GM18868 (cell line): Measurements from ENCODE around the gene ZCCHC2.

Experiments
- ATAC-seq: cut with Tn5 transposase; IDR thresholded peaks from one replicate; pipeline ENCODE4 v1.9.1; 2021; ENCODE audit warnings: mild to moderate bottlenecking, moderate library complexity; ENCODE audit not compliant: unreplicated experiment

The ZCCHC2 gene

DNA sequence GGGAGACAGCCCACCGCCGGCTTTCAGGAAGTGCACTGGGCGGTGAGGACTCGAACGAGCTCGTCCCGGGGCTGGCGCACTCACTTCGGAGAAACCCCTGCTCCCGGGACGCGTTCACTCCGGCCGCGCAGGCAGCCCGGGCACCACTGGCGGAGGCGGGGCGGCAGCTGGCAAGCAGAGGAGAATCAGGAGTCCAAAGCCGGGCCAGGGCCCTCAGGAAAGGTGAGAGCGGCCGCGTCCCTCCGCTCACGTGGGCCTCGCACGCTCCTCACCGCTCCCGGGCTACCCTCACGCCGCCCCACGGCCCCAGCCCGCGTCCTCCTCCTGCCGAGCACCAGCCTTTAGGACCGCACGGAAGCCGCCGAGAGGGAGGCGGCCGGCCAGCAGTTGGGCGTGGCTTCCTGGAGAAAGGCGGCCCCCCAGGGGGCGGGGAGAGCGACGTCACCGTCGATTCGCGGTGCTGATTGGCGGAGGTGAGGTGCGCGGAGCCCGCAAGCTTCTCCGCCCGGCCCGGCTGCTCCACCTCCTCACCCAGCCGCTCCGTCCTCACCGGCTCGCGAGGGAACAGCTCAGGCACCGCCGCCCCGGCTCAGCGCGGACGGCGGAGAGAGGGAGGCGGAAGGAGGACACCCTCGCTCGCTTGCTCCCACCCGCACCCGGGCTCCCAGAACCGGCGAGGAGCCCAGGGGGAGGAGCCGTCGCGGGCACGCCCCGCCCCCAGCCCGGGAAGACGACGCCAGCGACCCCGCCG lies at the start of gene ZCCHC2:
ZCCHC2 (plus strand) TSS at position 522 of the 751 bp plus-strand sequence. CDS start 400 bp downstream, outside the sequence.
- ATAC-seq = peak; percentile 72

DNA sequence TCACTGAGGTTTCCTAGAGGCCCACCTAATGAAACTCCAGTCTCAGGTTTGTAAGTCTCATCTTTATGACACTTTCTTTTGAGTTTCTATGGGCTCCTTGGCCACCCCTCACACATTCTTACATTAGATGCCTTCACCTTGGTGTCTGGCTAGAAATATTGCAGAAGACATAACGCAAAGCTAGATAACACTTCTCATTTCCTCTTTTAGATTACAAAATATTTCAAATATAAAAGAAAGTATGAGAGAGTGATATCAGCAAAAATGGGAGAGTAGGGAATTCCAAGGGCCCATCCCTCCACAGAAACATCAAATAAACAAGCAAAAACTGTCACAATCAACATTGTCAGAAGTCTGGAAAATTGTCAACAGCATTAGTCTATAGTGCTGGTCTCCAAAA lies 43.3 kb upstream of the ZCCHC2 start:
- ATAC-seq = no peak

DNA sequence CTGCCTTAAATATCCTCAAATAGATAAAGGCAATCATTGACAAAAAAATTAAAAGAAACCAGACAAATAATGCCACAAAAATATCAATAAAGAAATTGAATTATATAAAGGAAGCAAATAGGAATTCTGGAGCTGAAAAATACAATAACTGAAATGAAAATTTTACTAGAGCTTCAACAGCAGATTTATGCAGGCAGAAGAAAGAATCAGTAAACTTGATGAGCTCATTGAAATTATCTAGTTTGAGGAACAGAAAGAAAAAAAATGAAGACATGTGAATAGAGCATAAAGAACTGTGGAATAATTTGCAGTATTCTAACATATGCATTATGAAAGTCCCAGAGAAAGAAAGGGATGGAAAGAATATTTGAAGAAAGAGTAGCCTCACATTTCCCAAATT lies 41.9 kb upstream of the ZCCHC2 start:
- ATAC-seq = no peak

DNA sequence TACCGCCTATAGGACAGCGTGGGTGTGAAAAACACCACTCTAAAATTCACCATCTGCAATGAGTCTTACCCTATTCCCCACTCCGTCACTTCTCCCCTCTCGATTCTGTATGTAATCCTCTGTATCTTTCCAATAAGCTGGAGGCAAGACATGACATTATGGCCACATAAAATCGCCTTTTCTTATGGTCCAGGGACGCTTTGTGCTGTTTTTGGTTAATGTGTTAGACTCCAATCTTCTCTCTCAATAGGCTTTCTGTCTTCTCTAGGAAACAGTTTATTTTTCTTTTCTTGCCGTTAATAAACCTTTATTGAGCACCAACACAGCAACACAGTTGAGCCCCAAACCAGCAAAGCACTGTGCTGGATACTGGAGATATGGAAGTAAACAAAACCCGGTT lies 37.9 kb upstream of the ZCCHC2 start:
- ATAC-seq = no peak

DNA sequence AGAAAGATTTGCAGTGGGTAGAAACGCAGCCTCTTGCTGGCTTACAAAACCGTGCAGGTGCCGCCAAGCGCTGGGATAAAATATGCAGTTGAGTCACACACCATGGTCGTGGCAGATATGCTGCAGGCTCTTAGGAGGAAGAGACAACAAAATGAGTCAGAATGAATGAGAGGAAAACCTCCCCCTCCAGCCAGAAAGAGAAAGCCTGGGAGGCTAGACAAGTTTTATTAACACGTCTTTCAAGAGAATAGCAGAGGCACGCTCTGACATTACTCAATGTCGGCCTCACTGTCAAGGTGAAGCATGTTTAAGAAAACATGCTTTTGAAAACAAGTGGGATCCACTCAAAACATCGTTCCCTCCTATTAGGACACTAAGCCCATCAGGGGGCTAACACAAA lies 37.1 kb upstream of the ZCCHC2 start:
- no peak for ATAC-seq

DNA sequence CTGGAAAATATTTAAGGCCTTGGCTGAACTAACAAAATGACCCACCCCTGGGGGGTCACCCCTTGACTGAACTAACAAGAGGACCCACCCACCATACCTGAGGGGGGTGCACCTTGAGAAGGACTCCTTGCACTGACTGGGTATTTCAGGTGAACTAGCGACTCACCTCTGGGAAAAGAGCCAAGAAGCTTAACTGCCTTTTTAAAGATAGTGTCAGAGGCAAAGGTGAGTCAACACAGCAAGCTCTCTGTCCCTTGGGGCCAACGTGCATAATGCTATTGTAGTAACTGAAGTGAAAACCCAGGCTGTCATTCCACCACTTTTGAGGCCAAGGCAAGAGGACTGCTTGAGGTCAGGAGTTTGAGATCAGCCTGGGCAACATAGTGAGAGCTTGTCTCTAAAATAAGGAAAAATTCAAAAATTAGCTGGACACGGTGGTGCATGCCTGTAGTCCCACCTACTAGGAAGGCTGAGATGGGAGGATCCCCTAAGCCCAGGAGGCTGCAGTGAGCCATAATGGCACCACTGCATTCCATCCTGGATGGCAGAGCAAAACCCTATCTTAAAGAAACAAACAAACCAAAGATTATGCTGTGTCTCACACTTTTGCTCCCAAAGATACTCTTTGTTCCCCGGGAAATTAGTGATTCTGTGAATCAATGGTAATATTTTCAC lies 36.4 kb upstream of the ZCCHC2 start:
- ATAC-seq = peak; percentile 66

DNA sequence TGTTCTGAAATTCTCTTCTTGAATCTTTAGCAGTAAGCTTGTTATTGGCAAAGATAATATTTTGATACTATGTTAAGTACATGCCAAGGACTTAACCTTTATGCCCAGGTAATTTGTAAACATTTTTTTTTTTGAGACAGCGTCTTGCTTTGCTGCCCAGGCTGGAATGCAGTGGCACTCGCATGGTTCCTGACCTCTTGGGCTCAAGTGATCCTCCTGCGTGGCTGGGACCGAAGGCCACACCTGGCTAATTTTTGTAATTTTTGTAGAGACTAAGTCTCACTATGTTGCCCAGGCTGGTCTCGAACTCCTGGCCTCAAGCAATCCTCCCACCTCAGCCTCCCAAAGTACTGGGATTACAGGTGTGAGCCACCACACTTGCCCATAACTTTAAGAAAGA lies 35.7 kb upstream of the ZCCHC2 start:
- no peak for ATAC-seq

DNA sequence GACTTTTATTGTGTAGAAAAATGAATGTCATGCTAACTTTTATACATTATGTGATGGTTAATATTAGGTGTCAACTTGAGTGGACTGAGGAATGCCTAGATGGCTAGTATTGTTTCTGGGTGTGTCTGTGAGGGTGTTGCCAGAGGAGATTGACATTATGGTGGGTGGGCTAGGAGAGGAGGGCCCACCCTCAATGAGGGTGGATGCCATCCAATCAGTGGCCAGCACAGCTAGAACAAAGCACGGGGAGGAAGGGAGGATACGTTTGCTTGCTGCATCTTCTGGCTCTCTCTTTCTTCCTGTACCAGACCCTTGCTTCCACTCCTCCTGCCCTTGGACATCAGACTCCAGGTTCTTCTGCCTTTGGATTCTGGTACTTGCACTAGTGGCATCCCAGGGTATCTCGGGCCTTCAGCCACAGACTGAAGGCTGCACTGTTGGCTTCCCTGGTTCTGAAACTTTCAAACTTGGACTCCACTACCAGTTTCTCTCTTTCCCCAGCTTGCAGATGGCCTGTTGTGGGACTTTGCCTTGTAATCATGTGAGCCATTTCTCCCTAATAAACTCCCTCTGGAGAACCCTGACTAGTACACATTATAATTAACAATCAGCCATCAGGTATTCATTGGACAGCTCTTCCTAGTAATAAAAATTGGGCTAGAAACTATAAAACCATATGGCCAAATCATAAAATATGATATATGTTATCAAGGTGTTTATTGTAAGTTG lies 31.7 kb upstream of the ZCCHC2 start:
- ATAC-seq = no peak

DNA sequence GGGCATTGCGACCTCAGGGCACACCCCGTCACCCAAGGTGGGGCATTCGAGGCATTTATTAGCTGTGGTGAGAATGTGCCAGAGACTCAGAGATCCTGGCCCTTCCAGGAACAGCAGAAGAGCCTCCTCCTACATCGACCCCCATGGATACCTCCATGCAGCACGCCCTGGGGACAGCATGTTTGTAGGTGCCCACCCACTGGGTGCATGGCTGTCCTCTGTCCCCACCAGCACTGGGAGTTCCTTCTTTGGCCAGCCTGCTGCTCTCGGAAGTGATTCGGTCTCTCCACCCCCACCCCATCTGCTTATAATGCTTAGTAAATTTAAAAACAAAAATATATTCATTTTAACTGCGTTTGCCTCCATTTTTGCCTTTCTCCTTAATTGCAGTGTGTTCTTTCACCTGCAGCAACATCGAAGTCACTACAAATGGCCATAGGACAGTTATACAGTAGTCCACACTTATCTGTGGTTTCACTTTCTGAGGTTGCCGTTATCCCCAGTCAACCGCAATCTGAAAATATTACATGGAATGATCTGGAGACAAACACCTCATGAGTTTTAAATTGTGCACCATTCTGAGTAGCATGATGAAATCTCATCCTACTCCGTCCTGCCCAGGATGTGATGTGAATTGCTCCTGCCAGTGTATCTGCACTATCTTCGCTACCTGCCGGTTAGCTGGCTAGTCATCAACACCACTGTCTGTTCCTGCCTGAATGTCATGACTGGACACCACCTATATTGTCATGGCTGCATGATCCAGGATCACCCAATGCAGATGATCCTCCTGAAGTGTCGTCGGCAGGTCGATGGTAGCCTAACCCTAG lies 29.6 kb upstream of the ZCCHC2 start:
- no peak for ATAC-seq

DNA sequence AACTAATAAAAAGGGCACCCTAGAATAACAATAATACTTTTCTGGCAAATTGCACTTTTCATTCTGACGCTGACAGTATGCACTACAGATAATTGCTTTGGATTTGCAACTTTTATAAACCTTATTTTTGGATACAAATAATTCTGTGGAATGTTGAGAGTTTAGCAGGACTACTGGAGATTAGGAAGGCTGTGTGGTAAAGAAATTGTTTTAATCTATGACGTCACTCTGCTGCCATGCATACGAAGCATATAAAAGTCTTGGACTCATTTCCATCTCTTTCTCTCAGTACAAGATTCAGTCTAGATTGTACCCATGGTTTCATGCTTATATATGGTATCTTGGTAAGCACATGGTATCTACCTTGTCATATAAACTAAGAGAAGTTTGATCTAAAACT lies 28.1 kb upstream of the ZCCHC2 start:
- no peak for ATAC-seq

DNA sequence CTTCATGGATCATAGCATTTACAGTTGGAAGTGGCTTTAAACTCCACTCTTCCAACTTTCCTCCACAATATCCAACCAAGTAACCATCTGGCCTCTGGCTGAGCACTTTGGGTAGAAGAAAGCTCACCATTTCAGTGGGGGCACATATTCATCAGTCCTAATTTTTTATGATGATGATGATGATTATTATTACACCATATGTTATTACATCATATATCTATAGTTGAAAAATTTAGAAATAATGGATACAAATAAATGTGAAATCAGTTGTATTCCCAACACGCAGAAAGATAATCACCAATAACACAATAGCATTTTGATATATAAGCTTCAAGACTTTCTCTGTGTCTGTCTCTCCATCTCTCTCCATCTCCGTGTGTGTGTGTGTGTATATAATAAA lies 26.6 kb upstream of the ZCCHC2 start:
- no peak for ATAC-seq

DNA sequence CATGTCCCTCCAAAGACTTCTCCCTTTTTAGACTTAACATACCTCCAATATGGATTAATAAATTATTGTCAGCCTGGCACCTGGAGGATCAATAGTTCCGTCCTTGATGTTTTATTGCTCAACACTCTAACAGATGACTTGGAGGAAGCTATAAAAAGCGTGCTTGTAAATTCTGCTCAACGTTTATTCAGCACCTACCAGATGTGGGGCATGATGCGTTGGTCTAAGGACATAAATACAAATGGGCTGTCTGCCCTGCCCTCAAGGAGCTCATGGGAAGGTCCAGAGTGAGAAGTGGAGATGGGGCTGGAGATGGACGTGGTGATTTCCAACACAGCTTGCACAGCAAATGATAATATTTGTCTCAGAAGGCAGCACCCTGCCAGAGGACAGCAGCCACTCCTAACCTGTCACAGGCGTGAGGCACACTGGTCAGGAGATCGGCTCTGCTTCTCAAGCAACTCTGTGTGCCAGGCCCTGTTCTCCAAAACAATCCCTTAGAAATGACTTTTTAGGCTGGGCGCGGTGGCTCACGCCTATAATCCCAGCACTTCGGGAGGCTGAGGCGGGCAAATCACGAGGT lies 25.5 kb upstream of the ZCCHC2 start:
- ATAC-seq = no peak

DNA sequence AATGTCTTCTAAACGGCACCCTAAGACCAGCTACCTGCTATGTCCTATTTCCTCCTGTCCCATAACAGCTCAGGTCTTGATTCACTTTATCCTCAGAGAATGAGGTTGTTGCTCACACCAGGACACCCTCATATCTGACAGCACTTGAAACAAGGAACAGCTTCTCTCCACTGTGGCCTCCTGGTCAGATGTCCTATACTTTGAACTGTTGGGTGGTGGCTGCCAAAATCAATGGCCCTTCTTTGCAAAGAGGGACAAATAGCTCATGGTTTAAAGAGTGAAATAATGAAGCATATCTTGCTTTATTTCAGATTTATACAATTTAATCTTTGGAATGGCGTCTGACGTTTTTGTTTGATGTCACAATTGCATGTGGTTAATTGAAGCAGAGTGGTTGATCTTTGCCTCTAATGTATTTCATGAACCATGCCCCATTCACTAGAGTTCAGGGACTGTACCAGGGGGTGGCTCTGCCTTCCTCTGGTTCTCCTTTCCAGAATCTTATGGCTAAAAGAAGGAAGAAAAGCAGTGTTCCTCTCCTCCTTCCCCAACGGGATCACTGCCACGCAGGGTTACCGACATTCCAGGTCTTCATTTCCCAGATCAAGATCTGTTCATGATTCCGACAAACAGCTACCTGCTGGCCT lies 24.1 kb upstream of the ZCCHC2 start:
- no peak for ATAC-seq

DNA sequence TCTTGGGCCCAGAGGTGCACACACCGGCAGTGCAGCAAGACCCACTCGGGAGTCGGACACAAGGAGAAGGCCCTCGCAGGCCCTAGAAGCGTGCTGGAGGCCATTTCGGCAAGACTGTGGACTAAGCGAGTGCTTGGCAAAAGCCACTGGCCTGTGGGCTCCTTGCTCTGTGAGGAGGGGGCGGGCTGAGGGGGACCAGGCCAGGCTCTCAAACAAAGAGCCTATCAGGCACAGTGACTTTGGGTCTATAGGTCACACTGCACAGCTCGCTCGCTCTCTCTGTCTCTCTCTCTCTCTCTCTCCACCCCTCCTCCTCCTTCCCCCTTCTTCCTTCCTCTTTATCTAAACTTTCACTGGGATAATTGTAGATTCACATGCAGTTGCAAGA lies 23.6 kb upstream of the ZCCHC2 start:
- ATAC-seq = no peak

DNA sequence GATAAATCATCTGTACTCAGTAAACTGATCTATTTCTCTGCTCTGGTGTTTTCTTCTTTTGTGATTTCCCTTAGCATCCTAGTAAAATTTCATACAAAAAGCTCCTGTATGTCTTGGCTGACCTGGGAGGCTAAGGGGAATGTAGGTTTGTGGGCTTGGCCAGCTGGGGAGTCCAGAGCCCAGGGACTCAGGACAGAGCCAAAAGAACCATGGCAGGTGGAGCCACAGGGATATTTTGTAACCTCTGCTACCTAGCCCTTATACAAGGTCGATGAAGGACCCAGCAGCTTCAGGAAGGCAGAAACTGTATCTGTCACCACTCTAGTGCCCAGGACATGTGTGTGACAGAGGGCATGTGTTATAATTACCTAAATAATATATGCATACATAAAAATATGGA lies 22.7 kb upstream of the ZCCHC2 start:
- ATAC-seq = no peak

DNA sequence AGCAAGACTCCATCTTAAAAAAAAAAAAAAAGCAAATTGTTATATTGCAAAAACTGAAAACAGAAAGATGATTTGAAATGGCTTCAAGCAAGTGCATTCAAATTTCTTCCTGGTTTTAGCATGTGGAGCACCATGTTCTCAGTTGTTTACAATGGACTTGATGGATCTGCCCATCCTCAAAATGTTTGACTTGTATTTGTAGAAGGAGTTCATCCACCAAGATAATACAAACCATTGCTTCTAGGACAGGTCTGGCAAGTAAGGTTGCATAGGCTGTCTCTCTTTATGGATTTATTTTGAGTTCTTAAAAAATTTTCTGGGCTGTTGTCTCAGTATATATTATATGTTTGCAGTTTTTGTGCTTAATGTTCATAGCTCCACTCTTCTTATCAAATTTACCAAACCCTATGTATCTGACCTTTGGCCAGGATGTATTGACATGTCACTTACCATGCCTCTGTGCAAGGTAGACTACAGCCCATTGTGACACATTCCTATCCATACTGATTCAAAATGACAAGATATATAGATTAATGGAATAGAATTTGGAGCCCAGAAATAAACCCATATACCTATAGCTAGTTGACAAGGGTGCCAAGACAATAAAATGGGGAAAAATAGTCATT lies 21.7 kb upstream of the ZCCHC2 start:
- ATAC-seq = no peak

DNA sequence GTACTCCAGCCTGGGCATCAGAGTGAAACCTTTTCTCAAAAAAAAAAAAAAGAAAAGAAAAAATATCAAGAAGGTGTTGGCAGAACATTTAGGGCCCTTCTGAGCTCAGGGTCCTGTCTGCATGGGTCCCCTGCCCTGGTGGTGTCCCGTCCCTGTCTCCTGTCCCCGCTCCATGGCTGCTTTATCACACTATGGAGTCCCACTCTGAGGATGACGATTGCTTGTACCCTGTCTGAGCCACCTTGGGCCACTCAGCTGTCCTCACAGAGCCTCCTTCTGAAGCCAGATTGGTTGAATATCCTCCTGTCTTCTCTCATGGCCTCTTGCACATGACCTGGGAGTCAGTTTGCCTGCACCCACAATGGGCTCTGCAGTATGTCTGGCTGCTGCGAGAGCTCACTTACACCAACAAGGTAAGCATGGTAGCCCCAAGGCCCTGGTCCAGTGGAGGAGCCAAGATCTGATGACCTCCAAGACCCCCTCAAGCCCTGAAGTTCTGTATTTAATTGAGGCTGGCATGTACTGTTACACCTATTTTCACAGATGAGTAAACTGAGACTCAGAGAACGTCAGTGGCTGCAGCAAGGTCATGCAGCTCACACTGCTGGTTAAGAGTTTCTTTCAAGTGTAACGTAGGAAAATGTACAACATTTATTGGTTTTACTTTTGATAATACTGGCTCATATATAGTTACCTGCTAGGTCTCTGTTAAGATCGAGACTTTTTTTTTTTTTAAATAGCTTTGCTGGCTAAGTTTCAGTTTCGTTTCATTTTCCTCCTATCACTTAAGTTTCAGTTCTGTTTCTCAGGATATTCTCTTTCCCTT lies 16.9 kb upstream of the ZCCHC2 start:
- peak; percentile 93 for ATAC-seq

DNA sequence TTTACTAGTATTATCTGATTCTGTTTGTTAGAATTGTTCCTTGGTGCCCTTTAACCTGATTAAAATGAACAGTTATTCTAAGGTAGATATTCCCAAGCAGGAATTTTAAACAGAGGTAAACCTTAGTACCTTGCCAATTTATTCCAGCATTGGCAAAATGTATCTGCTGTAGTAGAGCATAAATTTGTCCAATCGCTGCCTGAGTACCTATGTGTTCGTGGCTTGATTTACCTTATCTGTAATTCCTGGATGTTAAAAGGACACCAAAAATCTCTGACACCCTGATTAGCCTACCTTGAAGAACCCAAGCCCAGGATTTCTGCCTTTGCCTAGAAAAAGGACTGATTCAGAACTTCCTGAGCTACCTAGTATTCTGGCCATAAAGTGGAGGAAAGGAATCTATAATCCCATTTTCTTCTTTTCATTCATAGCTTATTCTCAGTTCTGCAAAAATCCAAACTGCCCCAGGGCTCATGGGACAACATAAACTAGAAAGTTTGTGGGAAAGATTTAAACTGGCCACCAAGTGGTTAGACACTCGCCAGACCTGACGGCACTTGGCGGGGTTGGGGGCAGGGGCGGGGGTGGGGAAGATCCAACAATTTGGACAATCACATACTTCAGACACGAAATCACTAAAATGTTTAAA lies 16.2 kb upstream of the ZCCHC2 start:
- peak; percentile 20 for ATAC-seq
